ENCODE results near the gene CA5A.
"Not testable (repeated sequence)": the region's sequence is repeated elsewhere in the genome, so short reads cannot be mapped to it uniquely, and the experiment has no call there.

The CA5A gene

DNA sequence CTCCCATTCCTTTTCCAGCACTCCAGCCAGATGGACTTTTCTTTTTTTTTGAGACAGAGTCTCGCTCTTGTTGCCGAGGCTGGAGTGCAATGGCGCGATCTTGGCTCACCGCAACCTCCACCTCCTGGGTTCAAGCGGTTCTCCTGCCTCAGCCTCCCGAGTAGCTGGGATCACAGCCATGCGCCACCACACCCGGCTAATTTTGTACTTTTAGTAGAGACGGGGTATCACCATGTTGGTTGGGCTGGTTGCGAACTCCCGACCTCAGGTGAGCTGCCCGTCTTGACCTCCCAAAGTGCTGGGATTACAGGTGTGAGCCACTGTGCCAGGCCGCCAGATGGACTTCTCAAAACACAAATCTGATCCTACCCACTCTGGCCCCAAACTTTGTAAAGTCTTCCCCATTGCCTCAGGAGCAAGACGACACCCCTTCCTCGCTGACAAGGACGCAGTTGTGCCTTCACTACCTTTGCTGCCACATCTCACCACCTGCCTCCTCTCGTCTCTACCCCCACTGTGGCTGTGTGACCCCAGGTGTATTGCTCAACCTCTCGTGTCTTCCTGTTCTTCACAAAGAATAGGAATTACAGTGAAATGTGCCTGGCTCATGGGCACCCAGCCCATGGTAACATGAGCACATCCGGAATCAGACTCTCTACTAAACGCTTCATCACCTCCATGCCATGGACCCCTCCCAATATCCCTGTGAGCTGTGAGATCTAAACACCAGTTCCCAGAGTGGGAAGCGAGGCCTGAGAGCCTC lies 11.2 kb upstream of the CA5A start:
- DNase-seq: no peak

DNA sequence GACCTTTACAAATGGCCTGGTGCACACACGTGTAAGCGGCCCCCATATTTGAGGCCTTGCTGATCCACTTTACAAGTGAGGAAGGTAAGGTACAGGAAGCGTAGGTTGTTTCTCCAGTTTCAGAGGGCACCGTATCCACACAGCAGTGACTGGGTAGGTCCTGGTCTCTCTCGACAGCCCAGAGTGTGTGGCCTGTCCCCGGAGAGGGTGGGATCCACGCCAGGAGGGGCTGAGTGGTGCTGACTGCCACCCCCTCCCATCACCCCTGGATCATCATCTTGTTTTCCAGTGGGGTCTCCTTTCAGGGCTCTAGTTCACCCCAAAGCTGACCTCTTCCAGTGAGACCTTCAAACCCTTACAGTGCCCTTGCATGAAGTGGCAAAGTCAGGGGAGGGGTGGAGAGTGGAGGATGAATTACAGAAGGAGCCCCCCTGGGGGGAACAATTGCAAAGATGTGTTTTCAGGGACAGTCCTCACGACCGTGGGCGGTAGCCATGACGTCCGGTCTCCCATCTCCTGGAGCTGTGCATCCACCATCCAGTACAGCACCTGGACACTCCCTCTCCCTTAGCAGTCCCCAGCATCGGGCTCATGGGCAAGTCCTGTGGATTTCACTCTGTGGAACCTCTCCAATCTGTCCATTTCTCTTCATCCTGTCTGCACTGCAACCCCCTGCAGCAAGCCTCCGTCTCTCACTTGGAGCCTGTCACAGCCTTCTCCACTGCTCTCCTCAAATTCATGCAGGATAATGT lies 10.4 kb upstream of the CA5A start:
- DNase-seq: no peak

DNA sequence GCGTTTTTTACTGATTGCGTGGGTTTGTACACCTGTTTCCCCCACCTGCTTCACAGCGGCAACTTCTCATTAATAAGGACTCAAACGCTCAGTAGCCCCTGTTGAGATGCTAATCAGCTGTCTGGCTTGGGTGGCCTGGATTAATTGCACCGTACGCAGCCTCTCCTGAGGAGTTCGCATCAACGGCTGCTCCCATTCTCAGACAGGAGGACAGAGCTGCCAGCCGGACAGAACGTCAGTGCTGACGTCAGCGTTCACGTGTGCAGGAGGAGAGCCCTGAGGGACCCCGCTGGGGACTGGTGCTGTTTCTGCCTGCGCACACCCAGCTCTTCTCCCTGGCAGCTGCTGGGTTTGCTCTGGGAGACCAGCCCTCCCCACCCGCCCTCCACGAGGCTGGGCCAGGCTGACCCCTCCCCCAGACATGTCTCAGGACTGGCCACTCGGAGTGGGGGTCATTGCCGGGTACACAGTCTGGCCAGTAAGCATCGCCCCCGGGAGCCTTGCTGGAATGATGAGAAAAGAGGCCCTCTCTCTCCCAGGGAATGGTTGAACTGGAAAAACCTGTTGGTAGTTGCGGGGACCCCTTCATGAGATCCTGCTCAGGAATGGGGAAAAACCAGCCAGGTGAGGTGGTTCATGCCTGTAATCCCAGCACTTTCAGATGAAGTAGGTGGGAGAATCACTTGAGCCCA lies 9.2 kb upstream of the CA5A start:
- DNase-seq: no peak

DNA sequence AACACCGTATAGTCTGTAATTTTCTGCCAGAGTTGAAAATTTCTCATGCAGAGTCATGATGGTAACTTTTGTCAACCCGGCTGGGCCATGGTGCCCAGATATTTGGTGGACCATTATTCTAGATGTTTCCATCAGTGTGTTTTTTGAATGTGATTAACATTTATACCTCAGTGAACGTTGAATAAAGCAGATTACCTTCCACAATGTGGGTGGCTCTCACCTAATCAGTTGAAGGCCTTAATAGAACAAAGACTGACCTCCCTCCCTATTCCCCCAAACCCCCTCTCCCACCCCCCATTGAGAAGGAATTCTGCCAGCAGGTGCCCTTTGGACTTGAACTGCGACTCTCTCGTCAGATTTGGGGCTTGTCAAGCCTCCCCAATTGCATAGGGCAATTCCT lies 6.4 kb upstream of the CA5A start:
- DNase-seq: no peak

DNA sequence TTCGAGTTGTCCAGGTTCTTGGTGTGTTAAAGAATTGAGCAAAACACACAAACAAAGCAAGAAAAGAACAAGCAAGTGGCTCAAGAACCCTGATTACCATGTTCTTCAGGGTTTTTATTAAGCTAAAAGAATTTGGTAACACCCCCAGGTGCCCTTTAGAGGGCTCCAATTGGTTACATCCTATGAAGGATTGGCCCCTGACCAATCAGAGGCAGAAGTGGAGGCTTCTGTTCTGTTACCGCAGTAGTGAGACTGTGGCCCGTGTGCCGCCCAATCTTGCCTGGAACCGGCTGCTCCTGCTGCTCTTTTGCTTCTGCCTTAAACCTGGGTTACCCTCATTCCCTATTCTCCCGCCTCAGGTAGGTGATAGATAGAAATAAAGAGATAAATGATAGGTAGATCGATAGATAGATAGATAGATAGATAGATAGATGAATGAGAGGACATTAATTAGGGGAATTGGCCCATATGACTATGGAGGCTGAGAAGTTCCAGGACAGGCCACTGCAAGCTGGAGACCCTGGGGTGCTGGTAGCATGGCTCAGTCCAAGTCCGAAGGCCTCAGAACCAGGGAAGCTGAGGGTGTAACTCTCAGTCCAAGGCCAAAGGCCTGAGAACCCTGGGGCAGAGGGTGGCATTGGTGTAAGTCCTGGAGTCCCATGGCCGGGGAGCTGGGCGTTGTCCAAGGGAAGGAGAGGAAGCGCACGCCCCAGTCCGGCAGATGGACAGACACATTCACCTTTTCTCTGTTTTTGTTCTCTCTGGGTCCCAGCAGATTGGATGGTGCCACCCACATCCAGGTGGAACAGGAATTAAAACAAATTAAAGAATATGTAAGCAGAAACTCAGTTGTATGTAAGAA lies 3.5 kb upstream of the CA5A start:
- DNase-seq: no peak

DNA sequence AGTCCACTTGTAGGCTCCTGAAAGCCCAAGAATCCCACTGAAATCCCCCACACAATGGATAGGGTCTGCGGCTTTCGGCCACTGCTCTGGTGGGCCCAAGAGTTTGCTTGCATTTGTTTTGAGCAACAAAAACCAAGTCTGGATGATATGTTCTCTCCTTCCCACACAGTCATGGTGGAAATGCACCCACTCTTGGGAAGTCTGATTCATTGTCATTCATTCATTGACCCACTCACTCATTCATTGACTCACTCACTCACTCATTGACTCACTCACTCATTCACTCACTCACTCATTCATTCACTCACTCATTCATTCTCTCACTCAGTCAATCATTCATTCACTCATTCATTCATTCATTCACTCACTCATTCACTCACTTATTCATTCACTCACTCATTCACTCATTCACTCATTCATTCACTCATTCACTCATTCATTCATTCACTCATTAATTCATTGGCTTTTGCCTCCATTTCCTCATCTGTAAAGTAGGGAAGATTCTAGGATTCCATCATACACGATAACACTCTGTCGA lies 2.2 kb upstream of the CA5A start:
- DNase-seq: no peak

DNA sequence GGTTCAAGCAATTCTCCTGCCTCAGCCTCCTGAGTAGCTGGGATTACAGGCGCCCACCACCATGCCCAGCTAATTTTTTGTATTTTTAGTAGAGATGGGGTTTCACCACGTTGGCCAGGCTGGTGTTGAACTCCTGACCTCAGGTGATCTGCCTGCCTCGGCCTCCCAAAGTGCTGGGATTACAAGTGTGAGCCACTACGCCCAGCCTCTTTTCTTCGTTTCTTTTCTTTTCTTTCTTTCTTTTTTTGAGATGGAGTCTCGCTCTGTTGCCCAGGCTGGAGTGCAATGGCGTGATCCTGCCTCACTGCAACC lies 858 bp upstream of the CA5A start:
- not testable (repeated sequence) for DNase-seq

DNA sequence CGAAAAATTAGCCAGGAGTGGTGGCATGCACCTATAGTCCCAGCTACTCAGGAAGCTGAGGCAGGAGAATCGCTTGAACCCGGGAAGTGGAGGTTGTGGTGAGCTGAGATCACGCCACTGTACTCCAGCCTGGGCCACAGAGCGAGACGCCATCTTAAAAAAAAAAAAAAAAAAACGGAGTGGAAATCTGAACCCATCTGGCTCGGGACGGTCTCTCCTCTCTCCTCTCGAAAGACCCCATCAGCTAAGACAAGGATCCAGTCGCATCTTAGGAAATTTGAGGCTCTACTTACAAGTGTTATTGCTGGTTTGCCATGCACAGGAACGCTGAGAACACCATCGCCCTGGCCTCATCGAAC lies 334 bp downstream of the CA5A start:
- not testable (repeated sequence) for DNase-seq

DNA sequence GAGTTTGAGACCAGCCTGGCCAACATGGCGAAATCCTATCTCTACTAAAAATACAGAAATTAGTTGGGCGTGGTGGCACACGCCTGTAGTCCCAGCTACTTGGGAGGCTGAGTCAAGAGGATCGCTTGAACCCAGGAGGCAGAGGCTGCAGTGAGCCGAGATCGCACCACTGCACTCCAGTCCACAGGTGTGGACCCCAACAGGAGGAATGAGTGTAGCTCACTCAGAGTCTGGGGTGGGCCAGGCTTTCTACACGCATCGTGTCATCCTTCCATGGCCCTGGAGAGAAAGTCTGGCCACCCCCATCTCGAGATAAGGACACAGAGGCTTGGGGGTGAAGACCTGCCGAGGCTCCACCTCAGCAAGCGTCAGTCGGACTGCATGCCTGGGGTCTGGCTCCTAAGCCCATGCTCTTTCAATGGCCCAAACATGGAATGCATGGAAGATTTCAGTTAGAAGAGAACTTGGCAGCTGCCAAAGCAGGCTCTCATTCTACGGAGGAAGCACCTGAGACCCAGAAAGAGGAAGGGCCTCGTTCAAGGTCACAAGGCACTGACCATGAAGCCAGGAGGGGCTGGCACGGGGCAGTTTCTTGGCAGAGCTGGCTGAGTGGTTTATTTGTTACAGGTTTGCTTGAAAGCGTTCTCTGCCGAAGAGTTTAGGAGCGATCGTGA lies 1.4 kb downstream of the CA5A start:
- DNase-seq: not testable (repeated sequence)

DNA sequence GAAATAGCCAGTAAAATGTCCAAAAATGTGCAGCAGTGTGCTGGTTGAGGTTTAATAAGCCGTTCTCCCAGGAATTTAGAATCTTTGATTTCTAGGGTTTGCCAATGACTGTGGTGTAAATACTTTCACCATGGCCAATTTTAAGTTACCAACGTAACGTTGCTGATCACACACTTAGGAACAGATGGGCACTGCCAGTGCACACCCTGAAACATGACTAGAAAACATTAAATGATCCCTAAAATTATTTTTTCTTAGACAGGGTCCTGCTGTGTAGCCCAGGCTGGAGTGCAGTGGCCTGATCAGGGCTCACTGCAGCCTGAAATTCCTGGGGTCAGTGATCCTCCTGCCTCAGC lies 3.2 kb downstream of the CA5A start:
- no peak for DNase-seq

DNA sequence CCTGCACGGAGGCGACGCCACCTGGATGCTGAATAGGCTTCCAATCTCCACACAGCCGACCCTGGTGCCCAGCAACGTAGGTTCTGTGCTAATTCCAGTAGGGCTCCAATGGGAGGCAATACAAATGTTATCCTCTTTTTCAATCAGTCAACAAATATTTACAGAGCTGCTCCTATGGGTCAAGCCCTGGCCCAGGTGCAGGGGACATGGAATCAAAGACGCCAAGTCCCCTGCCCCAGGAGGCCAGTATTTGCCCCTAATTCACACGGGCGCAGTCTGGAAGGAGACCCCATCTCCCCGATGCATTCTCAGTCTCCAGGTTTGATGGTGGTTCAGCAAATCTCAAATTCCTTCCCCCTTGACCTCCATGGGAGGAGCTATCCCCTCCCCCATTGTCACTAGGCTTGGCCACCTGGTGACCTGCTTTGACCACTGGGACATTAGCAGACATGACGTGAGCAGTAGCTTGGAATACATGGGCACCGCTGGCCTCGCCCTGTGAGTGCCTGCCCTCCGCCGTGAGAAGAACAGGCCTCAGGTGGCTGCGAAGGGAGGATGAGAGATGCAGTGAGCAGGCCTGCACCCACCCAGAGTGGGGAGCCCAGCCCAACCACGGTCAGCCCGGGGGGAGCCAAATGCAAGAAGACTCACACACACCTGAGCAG lies 3.7 kb downstream of the CA5A start:
- DNase-seq: not testable (repeated sequence)

DNA sequence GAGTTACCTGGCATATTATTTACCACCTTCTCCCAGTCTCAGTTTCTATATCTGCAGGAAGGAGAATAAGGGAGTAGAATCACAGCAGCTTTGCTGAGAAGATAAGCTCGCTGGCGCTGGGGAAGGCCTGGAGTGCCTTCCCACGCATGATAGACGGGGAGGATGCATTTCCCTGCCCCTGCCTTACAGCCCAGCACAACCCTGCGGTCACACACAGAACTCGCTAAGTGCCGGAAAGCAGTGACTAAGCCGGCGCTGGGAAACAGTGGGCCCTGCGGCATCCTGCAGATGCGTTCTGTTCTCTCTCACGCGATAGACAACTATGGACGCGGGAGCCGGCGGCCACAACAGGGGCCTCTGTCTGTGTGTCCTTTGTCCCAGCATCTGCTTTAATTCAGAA lies 4.8 kb downstream of the CA5A start:
- DNase-seq: no peak

DNA sequence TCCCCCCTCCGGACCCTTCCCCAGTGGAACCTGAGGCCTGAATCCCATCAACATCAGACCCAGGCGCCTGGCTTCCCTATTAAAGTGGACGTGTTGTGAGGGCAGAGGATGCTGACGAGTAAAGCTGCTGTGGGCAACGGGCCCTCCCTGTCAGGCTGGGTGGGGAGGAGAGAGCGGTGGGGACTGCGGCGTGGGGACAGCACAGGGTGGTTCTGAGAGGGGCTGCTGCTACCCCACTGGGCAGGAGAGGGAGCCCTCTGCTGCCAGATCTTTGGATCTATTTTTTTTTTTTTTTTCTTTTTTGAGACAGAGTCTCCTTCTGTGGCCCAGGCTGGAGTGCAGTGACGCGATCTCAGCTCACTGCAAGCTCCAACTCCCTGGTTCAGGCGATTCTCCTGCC lies 5.9 kb downstream of the CA5A start:
- DNase-seq: no peak

DNA sequence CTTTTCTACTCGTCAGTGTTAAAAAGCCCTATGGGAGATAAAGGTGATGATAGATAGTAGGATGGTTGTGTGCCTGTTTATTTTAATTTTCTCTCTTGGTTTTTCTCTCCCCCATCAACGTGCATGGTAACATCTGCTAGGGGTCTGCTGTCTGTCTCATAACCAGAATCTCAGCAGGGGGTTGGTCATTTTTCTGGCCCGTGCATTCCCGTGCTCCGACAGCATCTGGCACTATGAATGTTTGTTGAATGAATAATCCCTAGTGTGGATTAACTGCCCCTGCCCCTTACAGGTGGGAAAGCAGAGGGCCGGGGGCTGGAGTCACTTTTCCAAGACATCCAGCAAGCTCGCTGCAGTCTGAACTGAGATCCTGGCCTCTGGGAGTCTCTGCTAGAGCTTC lies 6.3 kb downstream of the CA5A start:
- DNase-seq: no peak

DNA sequence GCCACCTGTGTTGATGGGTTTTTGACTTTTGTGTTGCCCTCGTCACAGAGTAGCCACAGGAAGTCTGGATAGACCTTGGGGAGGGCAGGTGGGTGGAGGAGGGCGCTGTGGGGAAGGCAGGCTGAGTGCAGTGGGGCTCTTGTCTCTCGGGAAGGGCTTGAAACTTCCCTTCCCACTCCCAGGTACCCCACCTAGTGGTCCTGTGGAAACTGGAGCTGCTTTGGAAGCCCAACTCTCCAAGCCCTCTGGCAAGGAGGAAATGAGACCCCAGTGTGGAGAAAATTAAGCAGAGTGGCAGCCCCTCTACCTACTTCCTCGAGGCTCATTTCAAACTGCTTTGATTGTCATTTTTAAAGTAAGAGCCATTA lies 9.2 kb downstream of the CA5A start:
- no peak for DNase-seq

DNA sequence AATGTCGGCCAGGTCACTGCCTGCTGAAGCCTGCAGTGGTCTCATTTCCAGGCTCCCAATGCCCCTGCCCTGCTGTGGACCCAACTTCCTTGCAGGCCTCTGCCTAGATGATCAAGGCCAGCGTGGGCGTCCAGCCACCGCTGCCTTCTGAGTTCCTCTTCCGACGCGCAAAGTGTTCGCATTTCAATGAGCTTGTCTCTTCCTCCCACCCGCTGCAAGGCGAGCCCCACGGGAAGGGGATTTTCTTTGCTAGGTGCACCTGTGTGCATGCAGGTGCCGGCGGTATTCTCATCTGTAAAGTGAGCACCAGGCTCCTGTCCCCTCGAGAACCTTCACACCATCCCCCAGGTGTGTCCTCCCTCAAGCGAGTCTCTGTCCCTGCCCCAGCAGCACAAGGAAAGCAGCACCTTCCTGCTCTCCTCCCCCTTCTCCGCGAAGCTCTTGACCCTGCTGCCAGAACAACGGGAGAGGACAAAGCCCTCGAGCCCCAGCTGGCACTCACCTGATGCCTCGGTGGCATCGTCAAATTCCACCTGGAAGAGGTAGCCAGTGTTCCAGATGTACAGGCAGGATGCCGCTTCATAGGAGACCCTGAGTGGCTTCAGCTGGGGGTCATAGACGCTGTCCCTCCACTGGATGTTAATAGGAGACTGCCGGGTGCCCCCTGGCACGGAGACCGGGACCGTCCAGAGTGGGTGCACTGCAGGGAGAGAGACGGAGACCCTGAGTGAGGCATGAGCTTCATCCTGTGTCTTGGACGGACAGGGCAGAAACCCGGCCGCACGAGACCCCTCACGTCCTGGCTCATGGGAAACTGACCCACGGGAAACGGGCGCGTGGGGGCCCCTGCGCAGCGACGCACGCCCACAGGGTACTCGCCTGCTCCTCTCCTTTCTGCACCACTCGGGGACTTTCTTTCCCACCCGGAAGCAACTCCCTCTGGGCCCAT lies 9.8 kb downstream of the CA5A start:
- no peak for DNase-seq

DNA sequence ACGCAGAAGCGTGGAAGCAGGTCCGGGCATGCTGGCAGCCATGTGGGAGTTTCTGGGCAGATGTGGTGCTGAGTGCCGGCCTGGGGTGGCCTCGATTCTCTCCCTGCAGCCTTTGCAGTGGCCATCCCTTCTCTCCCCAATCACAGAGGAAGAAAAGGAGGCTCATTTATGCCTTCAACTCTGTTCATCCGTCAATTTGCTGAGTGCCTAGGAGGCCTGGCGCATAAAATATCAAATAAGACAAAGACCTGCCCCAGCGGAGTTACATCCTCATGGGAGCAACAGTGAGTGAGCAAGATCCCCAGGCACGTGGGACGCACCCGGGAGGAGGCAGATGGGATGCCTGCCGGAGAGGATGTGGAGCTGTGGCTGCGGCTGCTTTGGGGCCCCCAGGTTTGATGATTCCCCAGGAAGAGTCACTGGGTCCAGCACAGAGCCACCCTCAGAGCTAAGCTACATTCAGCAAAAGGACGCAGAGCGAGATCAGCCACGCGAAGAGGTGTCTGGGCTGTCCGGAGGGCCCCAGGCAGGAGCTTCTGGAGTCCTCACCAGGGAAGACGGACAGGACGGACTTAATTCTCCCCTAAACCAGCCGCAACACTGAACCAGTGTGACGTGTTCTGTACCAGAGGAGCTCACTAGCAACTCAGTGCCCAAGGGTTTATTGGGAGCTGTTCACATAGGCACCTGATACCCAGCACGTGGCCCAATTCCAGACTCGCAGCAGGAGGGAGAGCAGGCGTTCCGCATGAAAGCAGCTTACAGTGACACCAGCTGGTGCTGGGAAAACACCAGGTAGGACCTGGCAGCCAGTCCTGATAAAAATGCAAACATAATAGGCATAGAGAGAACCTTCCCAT lies 11.3 kb downstream of the CA5A start:
- no peak for DNase-seq

DNA sequence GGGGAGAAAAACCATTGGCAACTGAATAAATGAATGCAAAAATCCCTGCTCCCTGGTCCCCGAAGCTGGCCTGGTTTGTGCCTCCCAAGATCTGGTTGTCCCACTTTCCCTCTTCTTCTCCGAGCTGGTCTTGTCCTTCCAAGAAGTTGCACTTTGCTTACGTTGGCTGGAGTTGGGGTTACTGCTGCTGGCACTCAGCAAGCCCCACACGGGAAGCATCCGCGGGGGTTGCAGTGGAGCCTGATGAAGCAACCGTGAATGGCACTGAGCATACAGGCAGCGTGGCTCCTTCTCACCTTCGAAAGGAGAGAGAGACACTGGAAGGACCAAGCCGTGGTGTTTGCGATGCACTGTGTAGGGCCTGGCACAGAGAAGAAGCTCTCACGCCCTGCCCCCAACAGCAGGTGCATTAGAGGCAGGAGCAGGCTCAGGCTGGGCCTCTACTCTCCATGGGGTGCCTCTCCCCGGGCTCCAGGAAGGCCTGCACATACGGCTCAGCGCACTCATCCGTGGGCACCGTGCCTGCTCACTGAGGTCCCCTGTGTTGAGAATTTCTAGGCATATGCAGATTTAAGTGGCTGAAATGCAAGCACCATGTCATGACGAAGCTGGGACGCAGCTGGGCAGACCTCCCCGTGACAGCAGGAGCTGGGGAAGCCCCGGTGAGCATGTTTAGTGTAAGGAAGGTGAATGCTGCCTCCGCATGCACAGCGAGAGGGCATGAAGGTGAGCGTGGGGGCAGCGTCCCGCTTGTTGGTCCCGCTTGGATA lies 12.1 kb downstream of the CA5A start:
- no peak for DNase-seq

Data from T1000 (cell line).